GM23338 (cell line): ENCODE data around the gene SLC12A6. TPM values are rescaled to one million over a fixed set of nuclear protein-coding genes. Genes with fewer than 3 reads are reported as not detected.

Source experiments
- ATAC-seq: fragments of 200-7000 bp; cut with Tn5 transposase; 3 replicates; pipeline ENCODE4 v1.9.1; 2020
- DNase-seq: peaks from one replicate; pipeline ENCODE4 v3.0.0-alpha.2; 2015; ENCODE audit warnings: low spot score
- H2AFZ ChIP-seq: fragments of 200-600 bp; sonication (generic); 2 replicates; pipeline ENCODE4 v1.8.0; 2016; ENCODE audit warnings: antibody characterized with exemption, mild to moderate bottlenecking, moderate library complexity
- H3F3A ChIP-seq: fragments of 200-600 bp; sonication (generic); replicated peaks from 2 replicates; pipeline ENCODE4 v1.8.0; 2017; ENCODE audit warnings: antibody characterized with exemption, mixed run types, low read depth
- H3K27ac ChIP-seq: fragments of 200-600 bp; sonication (generic); 2 replicates; pipeline ENCODE4 v1.6.1; 2016; ENCODE audit warnings: low read depth
- H3K27me3 ChIP-seq: fragments of 200-600 bp; sonication (generic); 2 replicates; pipeline ENCODE4 v1.8.0; 2016; ENCODE audit warnings: mild to moderate bottlenecking, mixed run types, moderate library complexity; ENCODE audit not compliant: insufficient read depth
- H3K36me3 ChIP-seq: fragments of 200-600 bp; sonication (generic); 2 replicates; pipeline ENCODE4 v1.8.0; 2016; ENCODE audit warnings: mild to moderate bottlenecking; ENCODE audit not compliant: insufficient read depth
- H3K4me1 ChIP-seq: fragments of 200-600 bp; sonication (generic); 2 replicates; pipeline ENCODE4 v1.8.0; 2016; ENCODE audit warnings: mild to moderate bottlenecking, moderate library complexity; ENCODE audit not compliant: insufficient read depth
- H3K4me2 ChIP-seq: fragments of 200-600 bp; sonication (generic); 2 replicates; pipeline ENCODE4 v1.7.1; 2017; ENCODE audit warnings: mixed run types
- H3K4me3 ChIP-seq: fragments of 200-600 bp; sonication (generic); 2 replicates; pipeline ENCODE4 v1.6.1; 2016; ENCODE audit warnings: mixed run types
- H3K79me2 ChIP-seq: fragments of 200-600 bp; sonication (generic); replicated peaks from 2 replicates; pipeline ENCODE4 v1.8.0; 2017; ENCODE audit warnings: mild to moderate bottlenecking; ENCODE audit not compliant: insufficient read depth
- H3K9me2 ChIP-seq: fragments of 200-600 bp; sonication (generic); 2 replicates; pipeline ENCODE4 v1.8.0; 2017; ENCODE audit not compliant: insufficient read depth
- H4K20me1 ChIP-seq: fragments of 200-600 bp; sonication (generic); replicated peaks from 2 replicates; pipeline ENCODE4 v1.8.0; 2017; ENCODE audit warnings: mild to moderate bottlenecking; ENCODE audit not compliant: insufficient read depth
- H3K27ac Mint-ChIP-seq: 2 replicates; pipeline ENCODE4 v1.8.0; 2020; ENCODE audit warnings: inconsistent platforms, mild to moderate bottlenecking, moderate library complexity, mixed read lengths
- H3K27me3 Mint-ChIP-seq: 3 replicates; pipeline ENCODE4 v1.8.0; 2022; ENCODE audit warnings: low read depth, mild to moderate bottlenecking, moderate library complexity, mixed read lengths, inconsistent platforms; ENCODE audit not compliant: insufficient read depth, poor library complexity
- H3K36me3 Mint-ChIP-seq: 3 replicates; pipeline ENCODE4 v1.8.0; 2021; ENCODE audit warnings: low read depth, mild to moderate bottlenecking, inconsistent platforms, moderate library complexity, mixed read lengths
- H3K4me1 Mint-ChIP-seq: 3 replicates; pipeline ENCODE4 v1.8.0; 2020; ENCODE audit warnings: mild to moderate bottlenecking, inconsistent platforms, mixed read lengths
- H3K4me3 Mint-ChIP-seq: 3 replicates; pipeline ENCODE4 v1.8.0; 2021; ENCODE audit warnings: moderate library complexity, mild to moderate bottlenecking, inconsistent platforms, mixed read lengths
- H3K9me3 Mint-ChIP-seq: 3 replicates; pipeline ENCODE4 v1.8.0; 2020; ENCODE audit warnings: moderate library complexity, mild to moderate bottlenecking, inconsistent platforms, mixed read lengths
- EZH2phosphoT487 ChIP-seq: fragments of 200-600 bp; sonication (generic); IDR thresholded peaks from one replicate; pipeline ENCODE4 v1.8.1; 2018; ENCODE audit warnings: antibody characterized with exemption; ENCODE audit not compliant: unreplicated experiment
- JUNB ChIP-seq: IDR thresholded peaks from one replicate; pipeline ENCODE4 v1.6.1; 2016; ENCODE audit warnings: antibody characterized with exemption; ENCODE audit not compliant: unreplicated experiment
- NANOG ChIP-seq: IDR thresholded peaks from 2 replicates; pipeline ENCODE4 v1.6.1; 2016; ENCODE audit warnings: antibody characterized with exemption, borderline replicate concordance
- POLR2AphosphoS5 ChIP-seq: IDR thresholded peaks from 2 replicates; pipeline ENCODE4 v1.6.1; 2016; ENCODE audit warnings: antibody characterized with exemption, low read depth
- ZNF114 ChIP-seq: fragments of 250-450 bp; sonication (Bioruptor Pico); IDR thresholded peaks from 2 replicates; pipeline ENCODE4 v1.5.0; 2020; ENCODE audit warnings: mild to moderate bottlenecking, moderate library complexity
- polyA plus RNA-seq: library from polyadenylated mRNA; unstranded; fragments of >200 nt; fragmentation: Nextera tagmentation; extraction: Ambion mirVana; gene quantifications from 2 replicates; pipeline ENCODE4 v1.2.1, GENCODE V29; 2016
- total RNA-seq: library from RNA; depleted of rRNA; stranded (reverse); fragments of >200 nt; shearing (Covaris generic); gene quantifications from 2 replicates; pipeline ENCODE4 v1.2.3, GENCODE V29; 2014
- TF ChIP-seq, protein P1 (sequence below): IDR thresholded peaks from 2 replicates; pipeline ENCODE4 v1.6.1; 2016; ENCODE audit warnings: antibody characterized with exemption
- TF ChIP-seq, protein P2 (sequence below), 2 experiments: fragments of 200-600 bp in 1 of 2; sonication (generic) in 1 of 2; conservative IDR thresholded peaks; 2 replicates each; pipeline versions ENCODE4 v1.5.1 to v1.6.1; 2016 to 2017; ENCODE audit warnings: antibody characterized with exemption in 2 of 2, low read depth in 2 of 2, mild to moderate bottlenecking in 2 of 2, moderate library complexity in 1 of 2
- TF ChIP-seq, protein P3 (sequence below): IDR thresholded peaks from one replicate; pipeline ENCODE4 v1.6.1; 2018; ENCODE audit warnings: antibody characterized with exemption; ENCODE audit not compliant: unreplicated experiment

SLC12A6 gene
- total and polyA plus RNA-seq, 2 experiments from 2014 or later, result 2.4 to 14.1 TPM

GRCh38 chr15:34358367-34358766 is 20.8 kb upstream of the SLC12A6 start:
- Histone ChIP-seq H3K4me3 (no peak overlapping the region), H3K27ac (no peak overlapping the region), H3F3A (no peaks in the 10 kb centered on the region), H4K20me1 (no peaks in the 10 kb centered on the region), H3K4me1 (0 out of 2 replicates have a peak, but pooled peaks cover 4% of the 10 kb centered on the region), H3K4me2 (no peak overlapping the region), H2AFZ (no peak overlapping the region), H3K36me3 (peaks cover 18% of the 10 kb centered on the region), H3K9me2 (no peaks in the 10 kb centered on the region), H3K79me2 (no peaks in the 10 kb centered on the region), H3K27me3 (no peaks in the 10 kb centered on the region)
- ATAC-seq (peak; percentile 30), DNase-seq (peak; percentile 39)
- peaks cover 16% of the 10 kb centered on the region for H3K4me1 Mint-ChIP-seq
- H3K9me3 Mint-ChIP-seq, result no peaks in the 10 kb centered on the region; the same call in 2 of the 3 replicates
- H3K36me3 Mint-ChIP-seq, result peaks cover 77% of the 10 kb centered on the region
- TF ChIP-seq JUNB (no peak), NANOG (no peak)
- TF ChIP-seq, protein P1, sequence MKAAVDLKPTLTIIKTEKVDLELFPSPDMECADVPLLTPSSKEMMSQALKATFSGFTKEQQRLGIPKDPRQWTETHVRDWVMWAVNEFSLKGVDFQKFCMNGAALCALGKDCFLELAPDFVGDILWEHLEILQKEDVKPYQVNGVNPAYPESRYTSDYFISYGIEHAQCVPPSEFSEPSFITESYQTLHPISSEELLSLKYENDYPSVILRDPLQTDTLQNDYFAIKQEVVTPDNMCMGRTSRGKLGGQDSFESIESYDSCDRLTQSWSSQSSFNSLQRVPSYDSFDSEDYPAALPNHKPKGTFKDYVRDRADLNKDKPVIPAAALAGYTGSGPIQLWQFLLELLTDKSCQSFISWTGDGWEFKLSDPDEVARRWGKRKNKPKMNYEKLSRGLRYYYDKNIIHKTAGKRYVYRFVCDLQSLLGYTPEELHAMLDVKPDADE, result no peak
- TF ChIP-seq, protein P2, sequence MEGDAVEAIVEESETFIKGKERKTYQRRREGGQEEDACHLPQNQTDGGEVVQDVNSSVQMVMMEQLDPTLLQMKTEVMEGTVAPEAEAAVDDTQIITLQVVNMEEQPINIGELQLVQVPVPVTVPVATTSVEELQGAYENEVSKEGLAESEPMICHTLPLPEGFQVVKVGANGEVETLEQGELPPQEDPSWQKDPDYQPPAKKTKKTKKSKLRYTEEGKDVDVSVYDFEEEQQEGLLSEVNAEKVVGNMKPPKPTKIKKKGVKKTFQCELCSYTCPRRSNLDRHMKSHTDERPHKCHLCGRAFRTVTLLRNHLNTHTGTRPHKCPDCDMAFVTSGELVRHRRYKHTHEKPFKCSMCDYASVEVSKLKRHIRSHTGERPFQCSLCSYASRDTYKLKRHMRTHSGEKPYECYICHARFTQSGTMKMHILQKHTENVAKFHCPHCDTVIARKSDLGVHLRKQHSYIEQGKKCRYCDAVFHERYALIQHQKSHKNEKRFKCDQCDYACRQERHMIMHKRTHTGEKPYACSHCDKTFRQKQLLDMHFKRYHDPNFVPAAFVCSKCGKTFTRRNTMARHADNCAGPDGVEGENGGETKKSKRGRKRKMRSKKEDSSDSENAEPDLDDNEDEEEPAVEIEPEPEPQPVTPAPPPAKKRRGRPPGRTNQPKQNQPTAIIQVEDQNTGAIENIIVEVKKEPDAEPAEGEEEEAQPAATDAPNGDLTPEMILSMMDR (conservative IDR thresholded peaks at IDR 0.05; ENCODE audit: low read depth in 2 of 2), result peak in 1 of 2 experiments; percentile 55; a peak in 3 of 4 replicates
- H3K27ac Mint-ChIP-seq, result no peak overlapping the region
- peaks cover 9% of the 10 kb centered on the region for H3K27me3 Mint-ChIP-seq
- no peak overlapping the region for H3K4me3 Mint-ChIP-seq

- Histone ChIP-seq H3K27ac (no peak overlapping the region), H2AFZ (no peak overlapping the region), H3K4me2 (no peak overlapping the region), H3F3A (no peaks in the 10 kb centered on the region), H3K4me1 (0 out of 2 replicates have a peak, but pooled peaks cover 4% of the 10 kb centered on the region), H3K27me3 (no peaks in the 10 kb centered on the region), H3K79me2 (no peaks in the 10 kb centered on the region), H3K4me3 (no peak overlapping the region), H4K20me1 (no peaks in the 10 kb centered on the region), H3K36me3 (peaks cover 17% of the 10 kb centered on the region), H3K9me2 (no peaks in the 10 kb centered on the region)
- peaks cover 18% of the 10 kb centered on the region for H3K4me1 Mint-ChIP-seq
- no peak overlapping the region for H3K4me3 Mint-ChIP-seq
- H3K27ac Mint-ChIP-seq, result no peak overlapping the region
- H3K27me3 Mint-ChIP-seq, result peaks cover 7% of the 10 kb centered on the region
- H3K36me3 Mint-ChIP-seq, result peaks cover 73% of the 10 kb centered on the region
- ATAC-seq (no peak), DNase-seq (no peak)
- H3K9me3 Mint-ChIP-seq, result no peaks in the 10 kb centered on the region; the same call in 2 of the 3 replicates
- TF ChIP-seq JUNB, result no peak
- TF ChIP-seq, protein P1, result no peak
- no peak for TF ChIP-seq EZH2phosphoT487
- no peak for TF ChIP-seq POLR2AphosphoS5
- TF ChIP-seq ZNF114 (CRISPR knock-in tag), result no peak
- TF ChIP-seq, protein P2 (conservative IDR thresholded peaks at IDR 0.05; ENCODE audit: low read depth in 2 of 2), result no peak
- TF ChIP-seq, protein P3, sequence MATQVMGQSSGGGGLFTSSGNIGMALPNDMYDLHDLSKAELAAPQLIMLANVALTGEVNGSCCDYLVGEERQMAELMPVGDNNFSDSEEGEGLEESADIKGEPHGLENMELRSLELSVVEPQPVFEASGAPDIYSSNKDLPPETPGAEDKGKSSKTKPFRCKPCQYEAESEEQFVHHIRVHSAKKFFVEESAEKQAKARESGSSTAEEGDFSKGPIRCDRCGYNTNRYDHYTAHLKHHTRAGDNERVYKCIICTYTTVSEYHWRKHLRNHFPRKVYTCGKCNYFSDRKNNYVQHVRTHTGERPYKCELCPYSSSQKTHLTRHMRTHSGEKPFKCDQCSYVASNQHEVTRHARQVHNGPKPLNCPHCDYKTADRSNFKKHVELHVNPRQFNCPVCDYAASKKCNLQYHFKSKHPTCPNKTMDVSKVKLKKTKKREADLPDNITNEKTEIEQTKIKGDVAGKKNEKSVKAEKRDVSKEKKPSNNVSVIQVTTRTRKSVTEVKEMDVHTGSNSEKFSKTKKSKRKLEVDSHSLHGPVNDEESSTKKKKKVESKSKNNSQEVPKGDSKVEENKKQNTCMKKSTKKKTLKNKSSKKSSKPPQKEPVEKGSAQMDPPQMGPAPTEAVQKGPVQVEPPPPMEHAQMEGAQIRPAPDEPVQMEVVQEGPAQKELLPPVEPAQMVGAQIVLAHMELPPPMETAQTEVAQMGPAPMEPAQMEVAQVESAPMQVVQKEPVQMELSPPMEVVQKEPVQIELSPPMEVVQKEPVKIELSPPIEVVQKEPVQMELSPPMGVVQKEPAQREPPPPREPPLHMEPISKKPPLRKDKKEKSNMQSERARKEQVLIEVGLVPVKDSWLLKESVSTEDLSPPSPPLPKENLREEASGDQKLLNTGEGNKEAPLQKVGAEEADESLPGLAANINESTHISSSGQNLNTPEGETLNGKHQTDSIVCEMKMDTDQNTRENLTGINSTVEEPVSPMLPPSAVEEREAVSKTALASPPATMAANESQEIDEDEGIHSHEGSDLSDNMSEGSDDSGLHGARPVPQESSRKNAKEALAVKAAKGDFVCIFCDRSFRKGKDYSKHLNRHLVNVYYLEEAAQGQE, result no peak
Observed at GRCh38 chr15:34357653-34358052, 20.1 kb upstream of the SLC12A6 start.
